HEK293T (cell line): ENCODE results near the gene RPSA.

Experiments used
- CTCF ChIA-PET: fragments of 350-600 bp; formaldehyde crosslinking; extraction: SDS; loops from one replicate; lab custom pipeline; 2021; ENCODE audit warnings: antibody characterized with exemption, inconsistent platforms; lab: Yijun Ruan, JAX
- POLR2A ChIA-PET: fragments of 350-600 bp; formaldehyde crosslinking; extraction: SDS; loops from one replicate; lab custom pipeline; 2020; ENCODE audit warnings: antibody characterized with exemption, inconsistent platforms; lab: Yijun Ruan, JAX
- DNase-seq: peaks from one replicate; pipeline ENCODE4 v3.0.0; 2012; ENCODE audit warnings: mixed read lengths; ENCODE audit errors: extremely low spot score
- ARNT ChIP-seq: fragments of 450-650 bp; IDR thresholded peaks from 2 replicates; pipeline ENCODE4 v1.6.1; 2017; ENCODE audit warnings: mild to moderate bottlenecking
- BHLHE40 ChIP-seq: fragments of 450-650 bp; IDR thresholded peaks from 2 replicates; pipeline ENCODE4 v1.6.1; 2016; ENCODE audit warnings: mild to moderate bottlenecking, moderate library complexity, borderline replicate concordance
- CTBP1 ChIP-seq: fragments of 450-650 bp; IDR thresholded peaks from 2 replicates; pipeline ENCODE4 v1.6.1; 2016; ENCODE audit warnings: borderline replicate concordance
- ELF4 ChIP-seq: fragments of 450-650 bp; IDR thresholded peaks from 2 replicates; pipeline ENCODE4 v1.6.1; 2017; ENCODE audit warnings: antibody characterized with exemption
- FOXA1 ChIP-seq: fragments of 450-650 bp; IDR thresholded peaks from 2 replicates; pipeline ENCODE4 v1.6.1; 2016; ENCODE audit warnings: mild to moderate bottlenecking
- FOXK2 ChIP-seq: fragments of 450-650 bp; IDR thresholded peaks from 2 replicates; pipeline ENCODE4 v1.6.1; 2016; ENCODE audit warnings: mild to moderate bottlenecking
- FOXM1 ChIP-seq: fragments of 450-650 bp; IDR thresholded peaks from 2 replicates; pipeline ENCODE4 v1.6.1; 2017; ENCODE audit warnings: mild to moderate bottlenecking, borderline replicate concordance
- HDGF ChIP-seq: fragments of 450-650 bp; IDR thresholded peaks from 2 replicates; pipeline ENCODE4 v1.6.1; 2017; ENCODE audit warnings: antibody characterized with exemption, borderline replicate concordance
- L3MBTL2 ChIP-seq: fragments of 450-650 bp; conservative IDR thresholded peaks from 2 replicates; pipeline ENCODE4 v1.6.1; 2016; ENCODE audit warnings: mild to moderate bottlenecking
- LEF1 ChIP-seq: fragments of 450-650 bp; IDR thresholded peaks from 2 replicates; pipeline ENCODE4 v1.6.1; 2017; ENCODE audit warnings: mild to moderate bottlenecking, borderline replicate concordance
- NFRKB ChIP-seq: fragments of 450-650 bp; IDR thresholded peaks from 2 replicates; pipeline ENCODE4 v1.6.1; 2016; ENCODE audit warnings: mild to moderate bottlenecking, moderate library complexity
- PKNOX1 ChIP-seq: fragments of 450-650 bp; IDR thresholded peaks from 2 replicates; pipeline ENCODE4 v1.6.1; 2016
- SP1 ChIP-seq: fragments of 450-650 bp; IDR thresholded peaks from 2 replicates; pipeline ENCODE4 v1.6.1; 2017
- SUZ12 ChIP-seq: fragments of 450-650 bp; IDR thresholded peaks from 2 replicates; pipeline ENCODE4 v1.6.1; 2016; ENCODE audit warnings: mild to moderate bottlenecking
- TARDBP ChIP-seq: fragments of 450-650 bp; IDR thresholded peaks from 2 replicates; pipeline ENCODE4 v1.6.1; 2016
- ZNF384 ChIP-seq: fragments of 450-650 bp; IDR thresholded peaks from 2 replicates; pipeline ENCODE4 v1.6.1; 2016

The RPSA gene

GRCh38 chr3:39443530-39443929 is 37.0 kb downstream of the RPSA start:
- TF ChIP-seq CTBP1, result no peak
- TF ChIP-seq ZNF384, result no peak
- TF ChIP-seq PKNOX1, result no peak
- no peak for TF ChIP-seq TARDBP
- POLR2A ChIA-PET, result no interaction called here
- DNase-seq, result no peak
- CTCF ChIA-PET, result interaction anchor here (0.9 kb wide), 1 partner anchor 55 kb away, joined by 4 read pairs; no protein-coding TSS in a partner anchor

- DNase-seq, result no peak
- ChIA-PET POLR2A (no interaction called here), CTCF (interaction anchor here (1.1 to 4.4 kb wide), 2 partner anchors 53 to 96 kb away, joined by 3 to 30 read pairs; no protein-coding TSS in a partner anchor)
These were observed 39.4 kb downstream of the RPSA start for GRCh38 chr3:39445927-39446326.

GRCh38 chr3:39446444-39446843 is 39.9 kb downstream of the RPSA start:
- CTCF ChIA-PET, result interaction anchor here (1.1 to 4.4 kb wide), 2 partner anchors 52 to 96 kb away, joined by 3 to 30 read pairs; no protein-coding TSS in a partner anchor

More at GRCh38 chr3:39445927-39446326, 39.4 kb downstream of the RPSA start:
- no peak for TF ChIP-seq NFRKB
- TF ChIP-seq L3MBTL2, result no peak
- no peak for TF ChIP-seq SP1
- no peak for TF ChIP-seq LEF1
- no peak for TF ChIP-seq ARNT
- no peak for TF ChIP-seq FOXA1
- TF ChIP-seq HDGF, result no peak
- TF ChIP-seq PKNOX1, result no peak
- TF ChIP-seq BHLHE40, result no peak
- TF ChIP-seq FOXM1, result no peak
- no peak for TF ChIP-seq CTBP1
- no peak for TF ChIP-seq FOXK2
- TF ChIP-seq SUZ12, result no peak
- TF ChIP-seq ZNF384, result no peak

GRCh38 chr3:39447637-39448483 is 41.3 kb downstream of the RPSA start:
- TF ChIP-seq NFRKB (no peak), FOXK2 (no peak), CTBP1 (no peak), HDGF (no peak), SP1 (no peak), L3MBTL2 (no peak)
- CTCF ChIA-PET, result interaction anchor here (0.6 to 4.4 kb wide), 5 partner anchors 33 to 572 kb away, joined by 3 to 30 read pairs (median 4); no protein-coding TSS in a partner anchor
- POLR2A ChIA-PET, result no interaction called here
- DNase-seq, result peak; percentile 83

More at GRCh38 chr3:39446444-39446843, 39.9 kb downstream of the RPSA start:
- TF ChIP-seq ZNF384, result no peak
- no peak for TF ChIP-seq HDGF
- no peak for TF ChIP-seq ELF4
- TF ChIP-seq BHLHE40, result no peak
- no peak for TF ChIP-seq CTBP1
- TF ChIP-seq ARNT, result no peak
- no peak for TF ChIP-seq FOXM1
- TF ChIP-seq L3MBTL2, result no peak
- no peak for DNase-seq
- POLR2A ChIA-PET, result no interaction called here

- ChIA-PET CTCF (interaction anchor here (0.7 to 4.4 kb wide), 3 partner anchors 34 to 571 kb away, joined by 3 to 30 read pairs (median 5); no protein-coding TSS in a partner anchor), POLR2A (no interaction called here)
- DNase-seq, result no peak
- TF ChIP-seq HDGF (no peak), L3MBTL2 (no peak), CTBP1 (no peak), ZNF384 (no peak), SUZ12 (no peak), SP1 (no peak), ARNT (no peak), FOXM1 (no peak)
These were observed 42.1 kb downstream of the RPSA start for GRCh38 chr3:39448506-39449233.

- POLR2A ChIA-PET, result no interaction called here
- CTCF ChIA-PET, result interaction anchor here (4.4 kb wide), 1 partner anchor 49 kb away, joined by 30 read pairs; no protein-coding TSS in a partner anchor
These were observed 43.3 kb downstream of the RPSA start for GRCh38 chr3:39449796-39450195.

More at GRCh38 chr3:39449796-39450195, 43.3 kb downstream of the RPSA start:
- no peak for TF ChIP-seq FOXA1
- TF ChIP-seq ZNF384, result no peak
- no peak for TF ChIP-seq NFRKB
- no peak for TF ChIP-seq CTBP1
- TF ChIP-seq ELF4, result no peak
- no peak for TF ChIP-seq PKNOX1
- no peak for TF ChIP-seq ARNT
- TF ChIP-seq FOXM1, result no peak
- TF ChIP-seq TARDBP, result no peak
- no peak for TF ChIP-seq LEF1
- no peak for TF ChIP-seq SP1
- no peak for DNase-seq
